ENCODE results near the gene ACTR5.

ACTR5 gene

GRCh38 chr20:38748097-38748860, at the start of gene ACTR5:
Gene ACTR5, plus strand, starts transcription at chr20:38748460. Its CDS starts 19 bp downstream, at chr20:38748479.
- peak; percentile 96 for DNase-seq (ENCODE audit: low read depth)

GRCh38 chr20:38698541-38698940, 49.7 kb upstream of the ACTR5 start:
- DNase-seq (ENCODE audit: low read depth) = no peak

DNA sequence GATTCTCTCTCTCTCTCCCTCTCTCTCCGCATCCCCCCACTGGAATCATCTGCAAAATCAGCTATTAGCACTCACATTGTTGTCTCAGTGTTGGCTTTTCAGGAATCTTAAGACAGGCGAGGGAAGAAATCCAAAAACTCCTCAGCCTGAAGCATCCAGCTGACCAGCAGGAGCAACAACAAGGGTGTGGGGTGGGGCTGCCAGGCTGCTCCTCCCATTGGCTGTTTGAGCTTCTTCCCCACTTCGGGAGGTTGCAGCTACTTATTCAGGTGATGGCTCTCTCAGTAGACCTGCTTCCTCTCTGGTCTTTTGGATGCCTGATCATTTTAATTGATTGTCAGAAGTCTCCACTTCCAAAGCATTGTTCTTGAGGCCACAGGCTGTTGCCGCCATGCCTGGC, 48.1 kb upstream of the ACTR5 start:
- DNase-seq (ENCODE audit: low read depth) = no peak

DNA sequence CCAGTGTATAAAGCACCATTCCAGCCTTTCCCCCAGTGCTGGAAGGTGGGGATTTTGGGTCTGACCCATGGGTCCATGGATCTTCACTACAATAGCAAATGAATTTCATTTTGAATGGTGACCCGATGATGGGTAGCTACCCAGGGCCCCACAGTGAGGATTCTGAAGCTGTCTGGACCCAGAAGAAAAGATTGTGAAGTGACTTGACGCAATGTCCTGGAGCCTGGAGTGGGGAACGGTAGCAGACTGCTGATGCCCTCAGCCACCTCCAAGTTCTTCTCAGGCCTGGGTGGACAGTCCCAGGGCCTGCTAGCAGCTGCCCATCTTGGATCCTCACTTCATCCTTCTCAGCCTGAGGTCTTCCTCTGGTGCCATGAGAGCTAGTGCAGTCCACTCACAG, 47.3 kb upstream of the ACTR5 start:
- no peak for DNase-seq (ENCODE audit: low read depth)

DNA sequence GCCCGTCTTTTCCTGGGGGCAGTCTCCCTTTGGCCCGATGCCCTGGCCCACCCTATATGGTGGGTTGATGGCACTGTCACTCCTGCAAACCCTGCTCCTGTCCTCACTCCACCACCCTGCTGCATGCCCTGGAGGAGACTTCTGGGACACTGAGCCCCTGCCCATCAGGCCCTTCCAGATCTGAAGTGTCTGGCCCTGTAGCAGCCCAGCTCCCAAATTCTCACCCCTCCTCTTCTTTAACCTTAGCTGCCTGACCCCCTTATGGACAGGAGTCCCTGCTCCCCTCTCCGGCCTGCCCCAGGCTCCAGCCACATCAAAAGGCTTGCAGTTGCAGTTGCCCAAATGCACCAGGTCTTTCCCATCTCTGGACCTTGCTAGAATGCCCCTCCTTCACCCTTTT, 44.7 kb upstream of the ACTR5 start:
- no peak for DNase-seq (ENCODE audit: low read depth)

DNA sequence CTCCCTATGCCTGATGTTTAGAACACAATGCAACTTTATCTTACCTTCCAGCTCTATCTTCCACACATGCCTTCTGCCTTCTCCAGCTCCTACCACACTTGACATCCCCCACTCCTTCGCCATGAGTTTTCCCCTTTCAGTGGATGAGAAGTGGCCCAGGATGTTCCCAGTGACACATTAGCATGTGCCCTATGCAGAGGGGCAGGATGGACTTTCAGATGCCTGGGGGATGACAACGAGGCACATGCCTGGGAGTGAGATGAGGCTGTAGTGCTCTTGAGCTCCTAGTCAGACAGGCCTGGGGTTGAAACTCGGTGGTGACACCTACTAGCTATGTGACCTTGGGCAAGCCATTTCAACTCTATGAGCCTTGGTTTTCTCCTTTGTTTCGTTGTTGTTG, 44.1 kb upstream of the ACTR5 start:
- no peak for DNase-seq (ENCODE audit: low read depth)

GRCh38 chr20:38706509-38706908, 41.8 kb upstream of the ACTR5 start:
- DNase-seq (ENCODE audit: low read depth) = no peak

- no peak for DNase-seq (ENCODE audit: low read depth)
These were observed 34.0 kb upstream of the ACTR5 start for GRCh38 chr20:38714308-38714707.

GRCh38 chr20:38715646-38716045, 32.6 kb upstream of the ACTR5 start:
- no peak for DNase-seq (ENCODE audit: low read depth)

DNA sequence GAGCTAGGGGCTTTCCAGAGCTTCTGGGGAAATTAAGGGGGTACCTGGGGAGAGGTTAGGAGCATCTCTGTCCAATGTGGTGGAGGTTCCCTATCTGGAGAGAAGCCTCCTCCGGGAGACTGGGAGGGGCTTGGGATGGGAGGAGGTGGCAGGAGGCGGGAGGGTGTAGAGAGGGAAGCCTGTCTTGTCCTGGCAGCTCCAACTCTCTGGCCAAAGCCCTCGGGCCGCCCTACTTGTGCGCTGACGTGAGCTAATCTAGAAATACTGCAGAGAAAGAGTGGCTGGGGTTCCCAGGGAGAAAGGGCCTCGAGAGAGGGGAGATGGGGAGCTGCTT, 25.6 kb upstream of the ACTR5 start:
- no peak for DNase-seq (ENCODE audit: low read depth)

- DNase-seq (ENCODE audit: low read depth) = no peak
These were observed 25.0 kb upstream of the ACTR5 start for GRCh38 chr20:38723017-38723847.

- no peak for DNase-seq (ENCODE audit: low read depth)
These were observed 24.2 kb upstream of the ACTR5 start, which contains the start of gene SLC32A1 for GRCh38 chr20:38723848-38724625. Gene SLC32A1, plus strand, starts transcription at chr20:38724486. Its CDS starts 239 bp downstream, at chr20:38724725.

GRCh38 chr20:38724626-38725147, 23.6 kb upstream of the ACTR5 start:
- DNase-seq (ENCODE audit: low read depth) = no peak

- no peak for DNase-seq (ENCODE audit: low read depth)
These were observed 22.9 kb upstream of the ACTR5 start for GRCh38 chr20:38725148-38725901.

DNA sequence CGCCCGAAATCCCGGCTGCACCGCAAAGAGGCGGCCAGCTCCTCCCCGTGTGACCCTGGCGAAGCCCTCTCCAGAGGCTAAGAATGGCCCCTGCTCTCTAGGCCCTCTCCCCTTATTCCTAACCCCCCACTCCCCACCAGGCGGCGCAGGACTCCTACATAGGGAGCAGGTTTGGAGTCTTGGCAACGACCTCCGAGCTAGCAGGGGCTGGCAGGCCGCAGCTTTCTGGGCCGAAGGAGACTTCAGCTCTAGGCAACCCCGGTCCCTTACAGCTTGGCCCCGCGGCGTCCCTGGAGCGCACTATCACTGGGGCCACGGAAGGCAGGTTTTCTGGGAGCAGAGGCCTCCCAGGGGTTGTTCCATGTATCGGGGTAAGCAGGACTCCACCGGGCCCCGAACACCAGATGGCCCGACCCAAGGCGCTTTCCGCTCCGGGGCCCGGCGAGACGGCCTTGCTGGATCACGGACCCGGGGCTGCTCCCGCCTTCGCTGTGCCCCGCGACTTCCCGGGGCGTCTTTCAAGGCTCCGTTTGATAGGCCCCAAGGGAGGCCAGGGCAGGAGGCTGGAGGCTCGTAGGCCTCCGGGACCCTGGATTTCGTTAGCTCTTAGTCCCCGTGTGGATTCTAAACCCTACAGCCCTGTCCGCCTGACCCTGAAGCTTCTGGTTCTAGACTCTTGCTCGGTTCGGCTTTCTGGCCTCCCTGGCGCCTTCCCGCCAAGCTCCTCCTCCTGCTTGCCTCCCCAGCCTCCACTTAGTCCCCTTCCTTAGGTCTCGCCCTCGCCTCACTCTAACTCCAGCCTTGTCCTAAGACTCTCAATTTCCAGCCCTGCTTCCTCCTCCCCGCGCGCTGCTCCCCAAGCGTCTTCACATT, 22.1 kb upstream of the ACTR5 start:
- no peak for DNase-seq (ENCODE audit: low read depth)

- no peak for DNase-seq (ENCODE audit: low read depth)
These were observed 21.3 kb upstream of the ACTR5 start for GRCh38 chr20:38726804-38727606.

DNA sequence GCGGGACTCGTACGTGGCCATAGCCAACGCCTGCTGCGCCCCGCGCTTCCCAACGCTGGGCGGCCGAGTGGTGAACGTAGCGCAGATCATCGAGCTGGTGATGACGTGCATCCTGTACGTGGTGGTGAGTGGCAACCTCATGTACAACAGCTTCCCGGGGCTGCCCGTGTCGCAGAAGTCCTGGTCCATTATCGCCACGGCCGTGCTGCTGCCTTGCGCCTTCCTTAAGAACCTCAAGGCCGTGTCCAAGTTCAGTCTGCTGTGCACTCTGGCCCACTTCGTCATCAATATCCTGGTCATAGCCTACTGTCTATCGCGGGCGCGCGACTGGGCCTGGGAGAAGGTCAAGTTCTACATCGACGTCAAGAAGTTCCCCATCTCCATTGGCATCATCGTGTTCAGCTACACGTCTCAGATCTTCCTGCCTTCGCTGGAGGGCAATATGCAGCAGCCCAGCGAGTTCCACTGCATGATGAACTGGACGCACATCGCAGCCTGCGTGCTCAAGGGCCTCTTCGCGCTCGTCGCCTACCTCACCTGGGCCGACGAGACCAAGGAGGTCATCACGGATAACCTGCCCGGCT, 20.6 kb upstream of the ACTR5 start:
- no peak for DNase-seq (ENCODE audit: low read depth)

DNA sequence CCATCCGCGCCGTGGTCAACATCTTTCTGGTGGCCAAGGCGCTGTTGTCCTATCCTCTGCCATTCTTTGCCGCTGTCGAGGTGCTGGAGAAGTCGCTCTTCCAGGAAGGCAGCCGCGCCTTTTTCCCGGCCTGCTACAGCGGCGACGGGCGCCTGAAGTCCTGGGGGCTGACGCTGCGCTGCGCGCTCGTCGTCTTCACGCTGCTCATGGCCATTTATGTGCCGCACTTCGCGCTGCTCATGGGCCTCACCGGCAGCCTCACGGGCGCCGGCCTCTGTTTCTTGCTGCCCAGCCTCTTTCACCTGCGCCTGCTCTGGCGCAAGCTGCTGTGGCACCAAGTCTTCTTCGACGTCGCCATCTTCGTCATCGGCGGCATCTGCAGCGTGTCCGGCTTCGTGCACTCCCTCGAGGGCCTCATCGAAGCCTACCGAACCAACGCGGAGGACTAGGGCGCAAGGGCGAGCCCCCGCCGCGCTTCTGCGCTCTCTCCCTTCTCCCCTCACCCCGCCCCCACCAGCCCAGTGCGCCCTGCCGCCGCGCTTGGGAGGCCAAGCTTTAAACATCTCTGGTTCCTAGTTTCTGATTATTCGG, 20.0 kb upstream of the ACTR5 start:
- no peak for DNase-seq (ENCODE audit: low read depth)

Measured in stimulated activated CD8-positive, alpha-beta memory T cell treated with anti-CD3 and anti-CD28 coated beads, Interleukin-12 subunit alpha, Interleukin-12 subunit beta, amount 100 ng/mL, for 1 hour (primary cell).